Measurements from ENCODE around the gene PRR11.

PRR11 gene

DNA sequence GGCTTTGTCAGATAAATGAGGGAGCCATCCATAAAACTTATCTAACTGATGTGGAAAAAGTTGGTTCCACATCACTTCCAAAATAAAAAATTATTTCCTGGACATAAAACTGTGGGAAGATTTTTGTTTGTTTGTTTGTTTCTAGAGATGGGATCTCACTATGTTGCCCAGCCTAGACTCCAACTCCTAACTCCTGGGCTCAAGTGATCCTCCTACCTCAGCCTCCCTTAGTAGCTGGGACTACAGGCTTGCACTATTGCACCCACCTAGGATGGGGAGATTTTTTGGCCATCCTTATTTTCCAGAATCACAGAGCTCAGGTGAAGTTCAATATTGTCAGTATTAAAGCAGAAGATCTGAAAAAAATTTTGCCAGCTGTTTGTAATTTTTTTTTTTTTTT is 30.5 kb downstream of the PRR11 start:
- Histone ChIP-seq H3K79me2 (ENCODE audit: insufficient read depth, low read length) (no peaks in the 10 kb centered on the region; the same call in 1 of the 2 replicates), H4K20me1 (ENCODE audit: insufficient read depth, low read length, poor library complexity, severe bottlenecking) (no peaks in the 10 kb centered on the region), H3K9me3 (ENCODE audit: insufficient read depth, low read depth, low read length) (no peaks in the 10 kb centered on the region), H2AFZ (ENCODE audit: low read length) (no peak overlapping the region), H3K9me2 (replicated peaks; ENCODE audit: low read depth, low read length) (no peaks in the 10 kb centered on the region), H3K27me3 (ENCODE audit: insufficient read depth, low read length, poor library complexity, severe bottlenecking) (no peaks in the 10 kb centered on the region), H3K36me3 (ENCODE audit: insufficient read depth, low read length) (peaks cover 80% of the 10 kb centered on the region; the same call in 1 of the 2 replicates), H3F3A (ENCODE audit: low read depth) (no peaks in the 10 kb centered on the region), H3K9ac (ENCODE audit: low read depth, low read length, poor library complexity, severe bottlenecking) (no peak overlapping the region), H3K4me3 (ENCODE audit: low read length, poor library complexity, severe bottlenecking) (no peak overlapping the region), H3K4me2 (ENCODE audit: low read depth, low read length, poor library complexity, severe bottlenecking) (no peak overlapping the region), H3K4me1 (ENCODE audit: insufficient read depth, low read length, poor library complexity, severe bottlenecking) (no peaks in the 10 kb centered on the region)
- TF ChIP-seq EZH2phosphoT487 (IDR thresholded peaks at IDR 0.05; ENCODE audit: borderline replicate concordance): no peak

DNA sequence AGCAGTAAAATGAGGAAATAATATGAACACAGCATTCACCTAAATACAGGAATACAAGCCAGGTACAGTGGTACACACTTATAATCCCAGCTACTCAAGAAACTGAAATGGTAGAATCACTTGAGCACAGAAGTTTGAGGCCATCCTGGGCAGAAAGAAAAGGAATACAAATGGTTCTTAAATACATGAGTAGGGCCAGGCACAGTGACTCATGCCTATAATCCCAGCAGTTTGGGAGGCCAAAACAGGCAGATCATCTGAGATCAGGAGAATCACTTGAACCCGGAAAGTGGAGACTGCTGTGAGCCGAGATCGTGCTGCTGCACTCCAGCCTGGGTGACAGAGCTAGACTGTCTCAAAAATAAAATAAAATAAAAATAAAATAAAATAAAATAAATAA is 31.3 kb downstream of the PRR11 start:
- H3K9me2 ChIP-seq (replicated peaks; ENCODE audit: low read depth, low read length): no peaks in the 10 kb centered on the region
- no peaks in the 10 kb centered on the region for H3F3A ChIP-seq (ENCODE audit: low read depth)
- H3K4me2 ChIP-seq (ENCODE audit: low read depth, low read length, poor library complexity, severe bottlenecking): no peak overlapping the region
- peaks cover 79% of the 10 kb centered on the region; the same call in 1 of the 2 replicates for H3K36me3 ChIP-seq (ENCODE audit: insufficient read depth, low read length)
- no peaks in the 10 kb centered on the region for H3K9me3 ChIP-seq (ENCODE audit: insufficient read depth, low read depth, low read length)
- H2AFZ ChIP-seq (ENCODE audit: low read length): no peak overlapping the region
- no peak for TF ChIP-seq EZH2phosphoT487 (IDR thresholded peaks at IDR 0.05; ENCODE audit: borderline replicate concordance)
- TF ChIP-seq, protein P1, sequence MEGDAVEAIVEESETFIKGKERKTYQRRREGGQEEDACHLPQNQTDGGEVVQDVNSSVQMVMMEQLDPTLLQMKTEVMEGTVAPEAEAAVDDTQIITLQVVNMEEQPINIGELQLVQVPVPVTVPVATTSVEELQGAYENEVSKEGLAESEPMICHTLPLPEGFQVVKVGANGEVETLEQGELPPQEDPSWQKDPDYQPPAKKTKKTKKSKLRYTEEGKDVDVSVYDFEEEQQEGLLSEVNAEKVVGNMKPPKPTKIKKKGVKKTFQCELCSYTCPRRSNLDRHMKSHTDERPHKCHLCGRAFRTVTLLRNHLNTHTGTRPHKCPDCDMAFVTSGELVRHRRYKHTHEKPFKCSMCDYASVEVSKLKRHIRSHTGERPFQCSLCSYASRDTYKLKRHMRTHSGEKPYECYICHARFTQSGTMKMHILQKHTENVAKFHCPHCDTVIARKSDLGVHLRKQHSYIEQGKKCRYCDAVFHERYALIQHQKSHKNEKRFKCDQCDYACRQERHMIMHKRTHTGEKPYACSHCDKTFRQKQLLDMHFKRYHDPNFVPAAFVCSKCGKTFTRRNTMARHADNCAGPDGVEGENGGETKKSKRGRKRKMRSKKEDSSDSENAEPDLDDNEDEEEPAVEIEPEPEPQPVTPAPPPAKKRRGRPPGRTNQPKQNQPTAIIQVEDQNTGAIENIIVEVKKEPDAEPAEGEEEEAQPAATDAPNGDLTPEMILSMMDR (conservative IDR thresholded peaks at IDR 0.05; ENCODE audit: low read length): no peak
- no peaks in the 10 kb centered on the region for H4K20me1 ChIP-seq (ENCODE audit: insufficient read depth, low read length, poor library complexity, severe bottlenecking)
- no peak overlapping the region for H3K9ac ChIP-seq (ENCODE audit: low read depth, low read length, poor library complexity, severe bottlenecking)
- no peaks in the 10 kb centered on the region; the same call in 1 of the 2 replicates for H3K79me2 ChIP-seq (ENCODE audit: insufficient read depth, low read length)
- no peaks in the 10 kb centered on the region for H3K27me3 ChIP-seq (ENCODE audit: insufficient read depth, low read length, poor library complexity, severe bottlenecking)
- H3K4me1 ChIP-seq (ENCODE audit: insufficient read depth, low read length, poor library complexity, severe bottlenecking): no peaks in the 10 kb centered on the region
- no peak overlapping the region for H3K4me3 ChIP-seq (ENCODE audit: low read length, poor library complexity, severe bottlenecking)

DNA sequence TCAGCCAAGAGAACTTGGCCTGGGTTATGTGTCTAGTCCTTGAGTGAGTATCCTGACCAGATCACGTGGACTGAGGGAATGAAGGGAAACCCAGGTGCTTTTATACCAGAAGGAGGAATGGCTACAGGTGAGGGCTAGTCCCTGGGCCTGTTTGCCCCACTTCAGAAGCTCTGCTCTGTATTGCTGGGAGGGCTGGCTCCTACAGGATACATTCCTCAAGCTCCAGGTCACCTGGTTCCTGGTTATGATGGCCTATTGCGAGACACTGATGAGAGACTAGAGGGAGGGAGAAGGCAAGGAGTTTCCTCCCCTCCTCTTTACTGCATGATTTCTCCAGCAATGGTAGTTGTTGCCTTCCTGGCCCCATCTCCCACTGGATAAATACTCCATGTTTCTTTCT is 35.3 kb downstream of the PRR11 start:
- Histone ChIP-seq H3K4me3 (ENCODE audit: low read length, poor library complexity, severe bottlenecking) (no peak overlapping the region), H3K36me3 (ENCODE audit: insufficient read depth, low read length) (peaks cover 89% of the 10 kb centered on the region; the same call in 1 of the 2 replicates), H3K79me2 (ENCODE audit: insufficient read depth, low read length) (no peaks in the 10 kb centered on the region), H3K9me2 (replicated peaks; ENCODE audit: low read depth, low read length) (no peaks in the 10 kb centered on the region), H3K27me3 (ENCODE audit: insufficient read depth, low read length, poor library complexity, severe bottlenecking) (no peaks in the 10 kb centered on the region), H4K20me1 (ENCODE audit: insufficient read depth, low read length, poor library complexity, severe bottlenecking) (no peaks in the 10 kb centered on the region), H3F3A (ENCODE audit: low read depth) (no peaks in the 10 kb centered on the region), H3K9me3 (ENCODE audit: insufficient read depth, low read depth, low read length) (no peaks in the 10 kb centered on the region), H3K9ac (ENCODE audit: low read depth, low read length, poor library complexity, severe bottlenecking) (no peak overlapping the region), H2AFZ (ENCODE audit: low read length) (no peak overlapping the region), H3K4me2 (ENCODE audit: low read depth, low read length, poor library complexity, severe bottlenecking) (no peak overlapping the region), H3K4me1 (ENCODE audit: insufficient read depth, low read length, poor library complexity, severe bottlenecking) (no peaks in the 10 kb centered on the region)
- no peak for TF ChIP-seq EZH2phosphoT487 (IDR thresholded peaks at IDR 0.05; ENCODE audit: borderline replicate concordance)
- TF ChIP-seq, protein P1 (conservative IDR thresholded peaks at IDR 0.05; ENCODE audit: low read length): no peak

DNA sequence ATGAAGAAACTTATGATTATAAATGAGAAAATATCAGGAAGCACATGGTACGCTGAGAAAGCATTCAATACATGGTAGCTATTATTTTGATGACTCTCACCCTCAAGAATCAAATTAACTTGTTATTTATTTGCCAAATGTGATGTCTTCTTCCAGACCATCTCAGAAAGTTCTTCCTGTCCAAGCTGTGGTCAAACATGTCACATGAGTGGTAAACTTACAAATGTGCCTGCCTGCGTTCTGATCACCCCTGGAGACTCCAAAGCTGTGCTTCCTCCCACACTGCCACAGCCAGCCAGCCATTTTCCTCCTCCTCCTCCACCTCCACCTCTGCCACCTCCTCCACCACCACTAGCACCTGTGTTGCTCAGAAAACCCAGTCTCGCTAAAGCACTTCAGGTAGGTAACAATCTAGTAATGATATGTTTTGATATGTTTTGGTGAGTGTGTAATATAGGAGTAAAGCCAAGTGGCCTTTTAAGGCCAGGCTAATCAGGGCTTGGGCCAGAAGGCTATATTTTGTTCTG is 37.9 kb downstream of the PRR11 start:
- Histone ChIP-seq H3K79me2 (ENCODE audit: insufficient read depth, low read length) (no peaks in the 10 kb centered on the region), H3K9ac (ENCODE audit: low read depth, low read length, poor library complexity, severe bottlenecking) (no peak overlapping the region)

More for the DNA sequence above, 37.9 kb downstream of the PRR11 start:
- Histone ChIP-seq H4K20me1 (ENCODE audit: insufficient read depth, low read length, poor library complexity, severe bottlenecking) (no peaks in the 10 kb centered on the region), H3K9me2 (replicated peaks; ENCODE audit: low read depth, low read length) (no peaks in the 10 kb centered on the region), H3K4me1 (ENCODE audit: insufficient read depth, low read length, poor library complexity, severe bottlenecking) (no peaks in the 10 kb centered on the region), H3F3A (ENCODE audit: low read depth) (no peaks in the 10 kb centered on the region), H2AFZ (ENCODE audit: low read length) (no peak overlapping the region), H3K4me2 (ENCODE audit: low read depth, low read length, poor library complexity, severe bottlenecking) (no peak overlapping the region), H3K36me3 (ENCODE audit: insufficient read depth, low read length) (peaks cover 87% of the 10 kb centered on the region; the same call in 1 of the 2 replicates), H3K27me3 (ENCODE audit: insufficient read depth, low read length, poor library complexity, severe bottlenecking) (no peaks in the 10 kb centered on the region), H3K4me3 (ENCODE audit: low read length, poor library complexity, severe bottlenecking) (no peak overlapping the region), H3K9me3 (ENCODE audit: insufficient read depth, low read depth, low read length) (no peaks in the 10 kb centered on the region)
- TF ChIP-seq, protein P1 (conservative IDR thresholded peaks at IDR 0.05; ENCODE audit: low read length): no peak
- no peak for TF ChIP-seq EZH2phosphoT487 (IDR thresholded peaks at IDR 0.05; ENCODE audit: borderline replicate concordance)

Measured in Loucy (cell line).